ENCODE results near the gene PLA2G4D. TPM values are rescaled to one million over a fixed set of nuclear protein-coding genes. Genes with fewer than 3 reads are reported as not detected.

PLA2G4D gene
- total RNA-seq, 4 donors from 2014 or later = 22.0 to 51.6 (median 29.2) TPM

- intact Hi-C loops (cut with DNase I; ENCODE audit: low total_unique reads) = no loop called here
- TF ChIP-seq POLR2A (IDR thresholded peaks at IDR 0.05) (no peak), CTCF (IDR thresholded peaks at IDR 0.05) (no peak)
- 75 to 93% methylated on average over 4 of the region's 4 CpGs for WGBS, 2 donors
- peak; percentile 14 to 73 for DNase-seq (ENCODE audit: low spot score in 2 of 2)
- no peak overlapping the region for H3K4me3 ChIP-seq (ENCODE audit: low read depth, poor library complexity, severe bottlenecking)
These were observed 33.9 kb downstream of the PLA2G4D start for GRCh38 chr15:42060477-42060763.

- H3K4me3 ChIP-seq (ENCODE audit: low read depth, poor library complexity, severe bottlenecking) = no peak overlapping the region
- peak; percentile 66 to 92 for DNase-seq (ENCODE audit: low spot score in 2 of 2)
- intact Hi-C loops (cut with DNase I; ENCODE audit: low total_unique reads) = loop anchor here (5.0 kb wide), 1 partner anchor 73 kb away; no protein-coding TSS in a partner anchor
- 44% methylated on average over 14 of the region's 14 CpGs for WGBS, 2 donors
- TF ChIP-seq POLR2A (IDR thresholded peaks at IDR 0.05) = no peak
- TF ChIP-seq CTCF (IDR thresholded peaks at IDR 0.05) = peak in 1 of 3 donors; percentile 58
These were observed 34.5 kb downstream of the PLA2G4D start for GRCh38 chr15:42059661-42060476.

GRCh38 chr15:42058791-42059190 is 35.6 kb downstream of the PLA2G4D start:
- 47 to 51% methylated on average over 3 of the region's 3 CpGs for WGBS, 2 donors
- no peak for DNase-seq (ENCODE audit: low spot score in 2 of 2)
- TF ChIP-seq CTCF (IDR thresholded peaks at IDR 0.05) (no peak), POLR2A (IDR thresholded peaks at IDR 0.05) (no peak)

GRCh38 chr15:42057799-42058646 is 36.3 kb downstream of the PLA2G4D start:
- intact Hi-C loops (cut with DNase I; ENCODE audit: low total_unique reads) = loop anchor here (5.0 kb wide), 1 partner anchor 71 kb away; no protein-coding TSS in a partner anchor
- TF ChIP-seq CTCF (IDR thresholded peaks at IDR 0.05) (no peak), POLR2A (IDR thresholded peaks at IDR 0.05) (no peak)
- no peak overlapping the region for H3K4me3 ChIP-seq (ENCODE audit: low read depth, poor library complexity, severe bottlenecking)
- 46 to 66% methylated on average over 6 of the region's 6 CpGs for WGBS, 2 donors
- DNase-seq (ENCODE audit: low spot score in 2 of 2) = peak; percentile 57 to 82

More at GRCh38 chr15:42058791-42059190, 35.6 kb downstream of the PLA2G4D start:
- no peak overlapping the region for H3K4me3 ChIP-seq (ENCODE audit: low read depth, poor library complexity, severe bottlenecking)
- intact Hi-C loops (cut with DNase I; ENCODE audit: low total_unique reads) = loop anchor here (5.0 kb wide), 1 partner anchor 71 kb away; no protein-coding TSS in a partner anchor

- TF ChIP-seq POLR2A (IDR thresholded peaks at IDR 0.05) = no peak
- TF ChIP-seq CTCF (IDR thresholded peaks at IDR 0.05) = no peak
- DNase-seq (ENCODE audit: low spot score in 2 of 2) = peak; percentile 84 to 91
- intact Hi-C loops (cut with DNase I; ENCODE audit: low total_unique reads) = loop anchor here (5.0 kb wide), 1 partner anchor 70 kb away; no protein-coding TSS in a partner anchor
- 9 to 17% methylated on average over 33 to 37 of the region's 37 CpGs for WGBS, 2 donors
- no peak overlapping the region for H3K4me3 ChIP-seq (ENCODE audit: low read depth, poor library complexity, severe bottlenecking)
These were observed 37.2 kb downstream of the PLA2G4D start for GRCh38 chr15:42056934-42057798.
